VCaP (cell line): ENCODE results near the gene UGGT1.
A peak's percentile ranks its signal among the peaks of the same experiment; 100 is the strongest.

Experiments used
- H3K27ac ChIP-seq: fragments of 450-650 bp; 2 replicates; pipeline ENCODE4 v1.5.1; 2017
- TF ChIP-seq, protein P1 (sequence below): fragments of 450-650 bp; conservative IDR thresholded peaks from 2 replicates; pipeline ENCODE4 v1.5.1; 2017; ENCODE audit warnings: mild to moderate bottlenecking, moderate library complexity

UGGT1 gene

GRCh38 chr2:128153786-128154185 is 62.8 kb downstream of the UGGT1 start:
- H3K27ac ChIP-seq = no peak overlapping the region
- TF ChIP-seq, protein P1, sequence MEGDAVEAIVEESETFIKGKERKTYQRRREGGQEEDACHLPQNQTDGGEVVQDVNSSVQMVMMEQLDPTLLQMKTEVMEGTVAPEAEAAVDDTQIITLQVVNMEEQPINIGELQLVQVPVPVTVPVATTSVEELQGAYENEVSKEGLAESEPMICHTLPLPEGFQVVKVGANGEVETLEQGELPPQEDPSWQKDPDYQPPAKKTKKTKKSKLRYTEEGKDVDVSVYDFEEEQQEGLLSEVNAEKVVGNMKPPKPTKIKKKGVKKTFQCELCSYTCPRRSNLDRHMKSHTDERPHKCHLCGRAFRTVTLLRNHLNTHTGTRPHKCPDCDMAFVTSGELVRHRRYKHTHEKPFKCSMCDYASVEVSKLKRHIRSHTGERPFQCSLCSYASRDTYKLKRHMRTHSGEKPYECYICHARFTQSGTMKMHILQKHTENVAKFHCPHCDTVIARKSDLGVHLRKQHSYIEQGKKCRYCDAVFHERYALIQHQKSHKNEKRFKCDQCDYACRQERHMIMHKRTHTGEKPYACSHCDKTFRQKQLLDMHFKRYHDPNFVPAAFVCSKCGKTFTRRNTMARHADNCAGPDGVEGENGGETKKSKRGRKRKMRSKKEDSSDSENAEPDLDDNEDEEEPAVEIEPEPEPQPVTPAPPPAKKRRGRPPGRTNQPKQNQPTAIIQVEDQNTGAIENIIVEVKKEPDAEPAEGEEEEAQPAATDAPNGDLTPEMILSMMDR = no peak

GRCh38 chr2:128154225-128154624 is 63.2 kb downstream of the UGGT1 start:
- no peak overlapping the region for H3K27ac ChIP-seq
- TF ChIP-seq, protein P1 = no peak

GRCh38 chr2:128155970-128156369 is 65.0 kb downstream of the UGGT1 start:
- TF ChIP-seq, protein P1 = no peak
- no peak overlapping the region for H3K27ac ChIP-seq

GRCh38 chr2:128156812-128157211 is 65.8 kb downstream of the UGGT1 start:
- H3K27ac ChIP-seq = no peak overlapping the region
- TF ChIP-seq, protein P1 = no peak

GRCh38 chr2:128157644-128158043 is 66.6 kb downstream of the UGGT1 start:
- H3K27ac ChIP-seq = no peak overlapping the region
- TF ChIP-seq, protein P1 = no peak

GRCh38 chr2:128158176-128158575 is 67.2 kb downstream of the UGGT1 start:
- peak overlapping the region; percentile 73; the same call in 1 of the 2 replicates for H3K27ac ChIP-seq
- TF ChIP-seq, protein P1 = no peak

GRCh38 chr2:128159437-128159836 is 68.4 kb downstream of the UGGT1 start:
- H3K27ac ChIP-seq = peak overlapping the region; percentile 73
- TF ChIP-seq, protein P1 = no peak
